Liver (tissue), 9 donors: ENCODE data around the gene BTAF1. TPM values are rescaled to one million over a fixed set of nuclear protein-coding genes. Genes with fewer than 3 reads are reported as not detected.
A peak's percentile ranks its signal among the peaks of the same experiment; 100 is the strongest.

Experiments used
- DNase-seq: peaks from one replicate; pipeline ENCODE4 v3.0.0-alpha.2; 2017; ENCODE audit warnings: low spot score
- H3K27ac ChIP-seq, 2 donors: one replicate each; pipeline ENCODE4 v1.7.0; 2013; ENCODE audit warnings: inconsistent platforms in 2 of 2, low read length in 2 of 2, control low read depth in 1 of 2, low read depth in 1 of 2, mild to moderate bottlenecking in 1 of 2
- H3K27me3 ChIP-seq, 4 donors: one replicate each; pipeline versions ENCODE4 v1.6.1 to v1.7.0; 2013; ENCODE audit warnings: low read length in 3 of 4, inconsistent platforms in 1 of 4, mild to moderate bottlenecking in 1 of 4, moderate library complexity in 1 of 4; ENCODE audit not compliant: control insufficient read depth in 4 of 4, insufficient read depth in 4 of 4
- H3K36me3 ChIP-seq, 4 donors: one replicate each; pipeline versions ENCODE4 v1.6.1 to v1.7.0; 2013; ENCODE audit warnings: low read length in 3 of 4, mild to moderate bottlenecking in 3 of 4, low read depth in 1 of 4, moderate library complexity in 1 of 4; ENCODE audit not compliant: control insufficient read depth in 4 of 4, insufficient read depth in 3 of 4
- H3K4me1 ChIP-seq, 4 donors: one replicate each; pipeline versions ENCODE4 v1.6.1 to v1.7.0; 2013; ENCODE audit warnings: low read length in 3 of 4, mild to moderate bottlenecking in 3 of 4, moderate library complexity in 1 of 4; ENCODE audit not compliant: control insufficient read depth in 4 of 4, insufficient read depth in 4 of 4
- H3K4me3 ChIP-seq, 3 donors: one replicate each; pipeline versions ENCODE4 v1.6.1 to v1.7.0; 2013; ENCODE audit warnings: low read length in 3 of 3, control low read depth in 1 of 3, low read depth in 1 of 3, mild to moderate bottlenecking in 1 of 3
- H3K9ac ChIP-seq, 2 donors: one replicate each; pipeline ENCODE4 v1.7.0; 2013; ENCODE audit warnings: low read length in 2 of 2, mild to moderate bottlenecking in 2 of 2, moderate library complexity in 2 of 2, control low read depth in 1 of 2, low read depth in 1 of 2
- H3K9me3 ChIP-seq, 4 donors: one replicate each; pipeline versions ENCODE4 v1.6.1 to v1.7.0; 2013; ENCODE audit warnings: low read length in 3 of 4; ENCODE audit not compliant: control insufficient read depth in 4 of 4
- CTCF ChIP-seq: fragments of 150-350 bp; IDR thresholded peaks from 2 replicates; pipeline ENCODE4 v1.5.1; 2017; ENCODE audit warnings: improper control_type of control experiment, low read depth, low read length; ENCODE audit not compliant: missing input control
- EGR1 ChIP-seq, 2 donors: IDR thresholded peaks; 2 replicates each; pipeline ENCODE4 v1.6.1; 2016 to 2018; ENCODE audit warnings: antibody characterized with exemption in 2 of 2, low read depth in 2 of 2
- FOXA1 ChIP-seq: IDR thresholded peaks from 2 replicates; pipeline ENCODE4 v1.6.1; 2016; ENCODE audit warnings: antibody characterized with exemption
- GABPA ChIP-seq, 2 donors: IDR thresholded peaks in 1 of 2; conservative IDR thresholded peaks in 1 of 2; 2 replicates each; pipeline ENCODE4 v1.6.1; 2016; ENCODE audit warnings: antibody characterized with exemption in 2 of 2, mild to moderate bottlenecking in 1 of 2, moderate library complexity in 1 of 2
- HNF4A ChIP-seq, 2 donors: conservative IDR thresholded peaks; 2 replicates each; pipeline ENCODE4 v1.6.1; 2016; ENCODE audit warnings: antibody characterized with exemption in 2 of 2, mild to moderate bottlenecking in 2 of 2
- MAX ChIP-seq: IDR thresholded peaks from 2 replicates; pipeline ENCODE4 v1.6.1; 2016; ENCODE audit warnings: antibody characterized with exemption
- NR2F2 ChIP-seq: IDR thresholded peaks from 2 replicates; pipeline ENCODE4 v1.6.1; 2016; ENCODE audit warnings: antibody characterized with exemption
- RAD21 ChIP-seq, 2 donors: IDR thresholded peaks; 2 replicates each; pipeline ENCODE4 v1.6.1; 2016; ENCODE audit warnings: antibody characterized with exemption in 2 of 2, mild to moderate bottlenecking in 2 of 2
- REST ChIP-seq: IDR thresholded peaks from 2 replicates; pipeline ENCODE4 v1.6.1; 2016; ENCODE audit warnings: antibody characterized with exemption, mild to moderate bottlenecking
- RXRA ChIP-seq, 2 donors: IDR thresholded peaks; 2 replicates each; pipeline ENCODE4 v1.6.1; 2017 to 2018; ENCODE audit warnings: antibody characterized with exemption in 2 of 2, mild to moderate bottlenecking in 1 of 2
- SP1 ChIP-seq: IDR thresholded peaks from 2 replicates; pipeline ENCODE4 v1.6.1; 2018; ENCODE audit warnings: antibody characterized with exemption, mild to moderate bottlenecking
- TAF1 ChIP-seq: conservative IDR thresholded peaks from 2 replicates; pipeline ENCODE4 v1.6.1; 2016; ENCODE audit warnings: antibody characterized with exemption, mild to moderate bottlenecking
- YY1 ChIP-seq: IDR thresholded peaks from 2 replicates; pipeline ENCODE4 v1.6.1; 2016; ENCODE audit warnings: antibody characterized with exemption, mild to moderate bottlenecking
- WGBS: extraction: QIAGEN DNeasy Blood & Tissue Kit; methylation state at CpG from one replicate; pipeline ENCODE4 v1.1.7; 2013; 5-methylcytosine and 5-hydroxymethylcytosine counted together
- polyA plus RNA-seq, 2 donors: library from polyadenylated mRNA; stranded (reverse) in 1 of 2; unstranded in 1 of 2; fragments of 200-250 nt in 1 of 2; fragments of >200 nt in 1 of 2; fragmentation: Nextera tagmentation in 1 of 2; extraction: Ambion mirVana in 1 of 2; gene quantifications; one replicate each; pipeline versions ENCODE4 v1.2.1 to v1.2.3, GENCODE V29; 2013 to 2015
- total RNA-seq, 2 donors: library from RNA; depleted of rRNA; stranded (reverse); fragments of >200 nt; gene quantifications; one replicate each; pipeline ENCODE4 v1.2.3, GENCODE V29; 2014
- TF ChIP-seq, protein P1 (sequence below): IDR thresholded peaks from 2 replicates; pipeline ENCODE4 v1.6.1; 2016; ENCODE audit warnings: antibody characterized with exemption
- TF ChIP-seq, protein P2 (sequence below): IDR thresholded peaks from 2 replicates; pipeline ENCODE4 v1.6.1; 2016; ENCODE audit warnings: antibody characterized with exemption
- donor health status: healthy.
- donor health status: healthy.
- donor health status: healthy.
- donor health status: healthy.
- donor health status: healthy.

BTAF1 gene
- total and polyA plus RNA-seq, 4 donors: 5.9 to 49.6 (median 18.0) TPM

DNA sequence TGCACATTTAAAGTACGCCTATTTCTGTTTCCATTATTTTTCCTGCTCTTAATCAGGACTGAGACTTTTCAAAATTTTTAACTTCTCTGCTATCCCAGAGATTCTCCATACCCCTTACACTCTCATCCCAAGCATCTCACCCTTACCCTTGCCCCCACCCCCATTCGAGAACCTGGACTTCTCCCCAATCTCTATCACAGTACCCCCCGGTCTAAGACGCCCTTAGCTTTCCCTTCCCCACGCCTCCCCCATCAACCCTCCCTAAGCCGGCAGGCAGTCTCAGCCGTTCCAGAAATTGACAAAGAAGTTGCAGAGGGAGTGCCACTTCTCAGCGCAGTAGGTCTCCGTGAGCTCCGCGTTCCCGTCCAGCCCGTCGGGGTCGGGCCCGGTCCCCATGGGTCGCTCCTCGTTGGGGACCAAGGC is 15.6 kb upstream of the BTAF1 start:
- H3K27ac ChIP-seq: no peak overlapping the region
- H3K27me3 ChIP-seq: no peaks in the 10 kb centered on the region
- peak; percentile 37 for DNase-seq
- H3K9ac ChIP-seq: peak overlapping the region in 1 of 2 donors; percentile 3
- peaks cover 0 to 16% (median 12%) of the 10 kb centered on the region in 4 donors for H3K4me1 ChIP-seq
- H3K36me3 ChIP-seq: no peaks in the 10 kb centered on the region
- H3K4me3 ChIP-seq: peak overlapping the region; percentile 71 to 92 (median 72)
- no peak for TF ChIP-seq NR2F2
- TF ChIP-seq EGR1 (IDR thresholded peaks at IDR 0.05; ENCODE audit: low read depth in 2 of 2): no peak
- TF ChIP-seq REST: no peak
- no peak for TF ChIP-seq MAX
- no peak for TF ChIP-seq SP1
- no peak for TF ChIP-seq GABPA (IDR thresholded peaks at IDR 0.05 in 1 of 2, conservative IDR thresholded peaks at IDR 0.05 in 1 of 2)
- TF ChIP-seq, protein P1, sequence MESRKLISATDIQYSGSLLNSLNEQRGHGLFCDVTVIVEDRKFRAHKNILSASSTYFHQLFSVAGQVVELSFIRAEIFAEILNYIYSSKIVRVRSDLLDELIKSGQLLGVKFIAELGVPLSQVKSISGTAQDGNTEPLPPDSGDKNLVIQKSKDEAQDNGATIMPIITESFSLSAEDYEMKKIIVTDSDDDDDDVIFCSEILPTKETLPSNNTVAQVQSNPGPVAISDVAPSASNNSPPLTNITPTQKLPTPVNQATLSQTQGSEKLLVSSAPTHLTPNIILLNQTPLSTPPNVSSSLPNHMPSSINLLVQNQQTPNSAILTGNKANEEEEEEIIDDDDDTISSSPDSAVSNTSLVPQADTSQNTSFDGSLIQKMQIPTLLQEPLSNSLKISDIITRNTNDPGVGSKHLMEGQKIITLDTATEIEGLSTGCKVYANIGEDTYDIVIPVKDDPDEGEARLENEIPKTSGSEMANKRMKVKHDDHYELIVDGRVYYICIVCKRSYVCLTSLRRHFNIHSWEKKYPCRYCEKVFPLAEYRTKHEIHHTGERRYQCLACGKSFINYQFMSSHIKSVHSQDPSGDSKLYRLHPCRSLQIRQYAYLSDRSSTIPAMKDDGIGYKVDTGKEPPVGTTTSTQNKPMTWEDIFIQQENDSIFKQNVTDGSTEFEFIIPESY: no peak
- TF ChIP-seq, protein P2, sequence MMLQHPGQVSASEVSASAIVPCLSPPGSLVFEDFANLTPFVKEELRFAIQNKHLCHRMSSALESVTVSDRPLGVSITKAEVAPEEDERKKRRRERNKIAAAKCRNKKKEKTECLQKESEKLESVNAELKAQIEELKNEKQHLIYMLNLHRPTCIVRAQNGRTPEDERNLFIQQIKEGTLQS: no peak
- no peak for TF ChIP-seq CTCF
- no peak for TF ChIP-seq TAF1
- no peak for TF ChIP-seq RXRA (IDR thresholded peaks at IDR 0.05)
- TF ChIP-seq RAD21 (IDR thresholded peaks at IDR 0.05): no peak
- no peak for TF ChIP-seq HNF4A (conservative IDR thresholded peaks at IDR 0.05)
- TF ChIP-seq FOXA1: no peak
- TF ChIP-seq YY1: no peak
- no peaks in the 10 kb centered on the region for H3K9me3 ChIP-seq
- 10% methylated on average over 18 of the region's 18 CpGs for WGBS
